ENCODE data around the gene SAPCD2.

DNA sequence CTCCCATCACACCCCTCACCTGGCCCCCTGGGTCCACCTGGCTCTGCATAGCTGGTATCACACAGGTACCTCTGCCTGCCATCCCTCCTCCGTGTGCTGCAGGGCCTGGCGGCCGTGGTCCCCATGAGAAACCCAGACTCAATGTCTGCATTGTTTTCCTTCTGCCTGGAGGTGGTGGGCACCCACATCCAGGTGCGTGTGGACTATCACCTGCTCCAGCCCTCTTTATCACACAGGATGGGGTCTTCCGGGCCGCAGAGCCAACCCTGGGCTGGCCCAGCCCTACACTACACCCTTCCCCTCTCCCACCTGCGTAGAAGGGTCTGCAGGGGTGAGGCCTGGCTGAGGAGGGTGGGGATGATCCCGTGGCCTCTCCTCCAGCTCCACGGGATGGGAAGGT lies 31.4 kb downstream of the SAPCD2 start:
- TF ChIP-seq, protein P1, sequence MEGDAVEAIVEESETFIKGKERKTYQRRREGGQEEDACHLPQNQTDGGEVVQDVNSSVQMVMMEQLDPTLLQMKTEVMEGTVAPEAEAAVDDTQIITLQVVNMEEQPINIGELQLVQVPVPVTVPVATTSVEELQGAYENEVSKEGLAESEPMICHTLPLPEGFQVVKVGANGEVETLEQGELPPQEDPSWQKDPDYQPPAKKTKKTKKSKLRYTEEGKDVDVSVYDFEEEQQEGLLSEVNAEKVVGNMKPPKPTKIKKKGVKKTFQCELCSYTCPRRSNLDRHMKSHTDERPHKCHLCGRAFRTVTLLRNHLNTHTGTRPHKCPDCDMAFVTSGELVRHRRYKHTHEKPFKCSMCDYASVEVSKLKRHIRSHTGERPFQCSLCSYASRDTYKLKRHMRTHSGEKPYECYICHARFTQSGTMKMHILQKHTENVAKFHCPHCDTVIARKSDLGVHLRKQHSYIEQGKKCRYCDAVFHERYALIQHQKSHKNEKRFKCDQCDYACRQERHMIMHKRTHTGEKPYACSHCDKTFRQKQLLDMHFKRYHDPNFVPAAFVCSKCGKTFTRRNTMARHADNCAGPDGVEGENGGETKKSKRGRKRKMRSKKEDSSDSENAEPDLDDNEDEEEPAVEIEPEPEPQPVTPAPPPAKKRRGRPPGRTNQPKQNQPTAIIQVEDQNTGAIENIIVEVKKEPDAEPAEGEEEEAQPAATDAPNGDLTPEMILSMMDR (optimal IDR thresholded peaks at IDR 0.05 in 1 of 3, IDR thresholded peaks at IDR 0.05 in 1 of 3, conservative IDR thresholded peaks at IDR 0.05 in 1 of 3; ENCODE audit: extremely low read depth in 1 of 3, insufficient read depth in 2 of 3, low read length in 3 of 3), result no peak
- TF ChIP-seq EZH2 (IDR thresholded peaks at IDR 0.05; ENCODE audit: low read length), result no peak
